BJ (cell line): Measurements from ENCODE around the gene AUH. TPM values are rescaled to one million over a fixed set of nuclear protein-coding genes. Genes with fewer than 3 reads are reported as not detected.
"Not testable (repeated sequence)": the region's sequence is repeated elsewhere in the genome, so short reads cannot be mapped to it uniquely, and the experiment has no call there.

Source experiments
- CTCF ChIA-PET: fragments of 350-600 bp; formaldehyde crosslinking; extraction: SDS; loops from one replicate; lab custom pipeline; 2021; ENCODE audit warnings: antibody characterized with exemption, inconsistent platforms; lab: Yijun Ruan, JAX
- POLR2A ChIA-PET: fragments of 300-600 bp; sonication (Branson Sonifier 250); formaldehyde crosslinking; extraction: SDS; loops from one replicate; lab custom pipeline; 2021; ENCODE audit warnings: antibody characterized with exemption; lab: Charles Lee
- DNase-seq: peaks from one replicate; pipeline ENCODE4 v3.0.0-alpha.2; 2011; ENCODE audit warnings: low read depth
- H3K27me3 ChIP-seq: 2 replicates; pipeline ENCODE4 v1.6.0; 2011; ENCODE audit warnings: low read length; ENCODE audit not compliant: control insufficient read depth, insufficient read depth
- H3K36me3 ChIP-seq: 2 replicates; pipeline ENCODE4 v1.5.1; 2011; ENCODE audit warnings: low read length; ENCODE audit not compliant: control insufficient read depth, insufficient read depth
- H3K4me3 ChIP-seq: 2 replicates; pipeline ENCODE4 v1.5.1; 2011; ENCODE audit warnings: low read depth, mild to moderate bottlenecking, control low read depth, low read length
- polyA plus RNA-seq: library from polyadenylated mRNA; depleted of rRNA; stranded (reverse); fragments of >200 nt; gene quantifications from 2 replicates; pipeline ENCODE4 v1.2.3, GENCODE V29; 2011
- TF ChIP-seq, protein P1 (sequence below): IDR thresholded peaks from 2 replicates; pipeline ENCODE4 v1.5.1; 2011; ENCODE audit warnings: low read depth, mild to moderate bottlenecking, control low read depth, inconsistent platforms, low read length, moderate library complexity; ENCODE audit not compliant: insufficient read depth

AUH gene
- polyA plus RNA-seq, 1 experiment = 4.1 TPM

DNA sequence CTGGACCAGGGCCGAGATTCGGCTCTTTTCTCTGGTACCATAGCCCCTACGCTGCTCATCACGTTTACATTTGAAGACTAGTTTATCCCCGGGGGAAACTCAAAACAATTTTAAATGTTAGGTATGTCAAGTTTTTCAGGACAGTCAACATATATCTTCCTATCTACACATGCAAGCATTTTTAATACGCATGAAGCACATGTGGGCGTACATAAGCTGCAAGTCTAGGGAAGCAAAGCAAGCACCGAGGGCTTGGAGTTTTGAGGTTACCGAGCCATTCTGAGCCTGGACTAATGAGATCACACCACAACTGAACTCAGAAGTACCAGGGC, 154.4 kb downstream of the AUH start:
- ChIA-PET POLR2A (no interaction called here), CTCF (no interaction called here)
- Histone ChIP-seq H3K27me3 (no peaks in the 10 kb centered on the region), H3K4me3 (no peak overlapping the region), H3K36me3 (no peaks in the 10 kb centered on the region)
- DNase-seq = no peak
- TF ChIP-seq, protein P1, sequence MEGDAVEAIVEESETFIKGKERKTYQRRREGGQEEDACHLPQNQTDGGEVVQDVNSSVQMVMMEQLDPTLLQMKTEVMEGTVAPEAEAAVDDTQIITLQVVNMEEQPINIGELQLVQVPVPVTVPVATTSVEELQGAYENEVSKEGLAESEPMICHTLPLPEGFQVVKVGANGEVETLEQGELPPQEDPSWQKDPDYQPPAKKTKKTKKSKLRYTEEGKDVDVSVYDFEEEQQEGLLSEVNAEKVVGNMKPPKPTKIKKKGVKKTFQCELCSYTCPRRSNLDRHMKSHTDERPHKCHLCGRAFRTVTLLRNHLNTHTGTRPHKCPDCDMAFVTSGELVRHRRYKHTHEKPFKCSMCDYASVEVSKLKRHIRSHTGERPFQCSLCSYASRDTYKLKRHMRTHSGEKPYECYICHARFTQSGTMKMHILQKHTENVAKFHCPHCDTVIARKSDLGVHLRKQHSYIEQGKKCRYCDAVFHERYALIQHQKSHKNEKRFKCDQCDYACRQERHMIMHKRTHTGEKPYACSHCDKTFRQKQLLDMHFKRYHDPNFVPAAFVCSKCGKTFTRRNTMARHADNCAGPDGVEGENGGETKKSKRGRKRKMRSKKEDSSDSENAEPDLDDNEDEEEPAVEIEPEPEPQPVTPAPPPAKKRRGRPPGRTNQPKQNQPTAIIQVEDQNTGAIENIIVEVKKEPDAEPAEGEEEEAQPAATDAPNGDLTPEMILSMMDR = no peak

DNA sequence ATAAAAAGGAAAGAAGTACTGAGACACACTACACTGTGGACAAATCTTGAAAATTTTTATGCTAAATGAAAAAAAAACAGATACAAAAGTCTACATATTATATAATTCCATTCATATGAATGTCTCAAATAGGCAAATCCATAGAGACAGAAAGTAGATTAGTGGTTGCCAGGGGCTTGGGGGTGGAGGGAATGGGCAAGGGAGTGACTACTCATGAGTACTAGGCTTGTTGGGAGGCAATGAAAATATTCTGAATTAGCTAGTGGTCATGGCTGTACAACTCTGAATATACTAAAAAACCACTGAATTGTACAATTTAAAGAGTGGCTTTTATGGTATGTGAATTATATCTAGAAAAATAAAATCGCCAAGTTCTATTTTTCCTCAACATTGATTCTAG, 154.9 kb downstream of the AUH start:
- POLR2A ChIA-PET = no interaction called here
- Histone ChIP-seq H3K4me3 (no peak overlapping the region), H3K36me3 (no peaks in the 10 kb centered on the region), H3K27me3 (no peaks in the 10 kb centered on the region)
- no peak for DNase-seq
- CTCF ChIA-PET = no interaction called here
- TF ChIP-seq, protein P1 = no peak

DNA sequence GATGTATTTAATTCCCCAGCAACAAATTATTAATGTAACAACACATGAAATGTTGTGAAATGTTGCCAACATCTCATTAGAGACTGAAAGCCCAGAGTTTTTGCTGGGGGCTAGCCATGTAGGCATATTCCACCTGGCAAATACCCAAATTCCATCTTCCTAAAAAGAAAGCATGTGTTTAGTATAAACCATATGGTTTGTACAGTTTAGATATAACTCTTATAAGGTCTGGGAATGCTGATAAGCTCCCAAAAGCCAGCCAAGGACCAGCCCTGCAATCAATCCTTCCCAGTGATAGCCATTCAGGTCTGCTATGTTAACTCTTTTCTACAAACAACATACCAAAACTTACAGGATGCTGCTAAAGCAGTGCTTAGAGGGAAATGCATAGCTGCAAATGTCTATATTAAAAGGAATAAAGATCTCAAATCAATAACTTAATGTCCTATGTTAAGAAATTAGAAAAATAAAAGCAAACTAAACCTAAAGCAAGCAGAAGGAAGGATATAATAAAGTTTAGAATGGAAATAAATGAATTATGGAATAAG, 158.9 kb downstream of the AUH start:
- no peaks in the 10 kb centered on the region for H3K27me3 ChIP-seq
- POLR2A ChIA-PET = no interaction called here
- TF ChIP-seq, protein P1 = no peak
- no peak overlapping the region for H3K4me3 ChIP-seq
- CTCF ChIA-PET = no interaction called here
- no peak for DNase-seq
- no peaks in the 10 kb centered on the region for H3K36me3 ChIP-seq

DNA sequence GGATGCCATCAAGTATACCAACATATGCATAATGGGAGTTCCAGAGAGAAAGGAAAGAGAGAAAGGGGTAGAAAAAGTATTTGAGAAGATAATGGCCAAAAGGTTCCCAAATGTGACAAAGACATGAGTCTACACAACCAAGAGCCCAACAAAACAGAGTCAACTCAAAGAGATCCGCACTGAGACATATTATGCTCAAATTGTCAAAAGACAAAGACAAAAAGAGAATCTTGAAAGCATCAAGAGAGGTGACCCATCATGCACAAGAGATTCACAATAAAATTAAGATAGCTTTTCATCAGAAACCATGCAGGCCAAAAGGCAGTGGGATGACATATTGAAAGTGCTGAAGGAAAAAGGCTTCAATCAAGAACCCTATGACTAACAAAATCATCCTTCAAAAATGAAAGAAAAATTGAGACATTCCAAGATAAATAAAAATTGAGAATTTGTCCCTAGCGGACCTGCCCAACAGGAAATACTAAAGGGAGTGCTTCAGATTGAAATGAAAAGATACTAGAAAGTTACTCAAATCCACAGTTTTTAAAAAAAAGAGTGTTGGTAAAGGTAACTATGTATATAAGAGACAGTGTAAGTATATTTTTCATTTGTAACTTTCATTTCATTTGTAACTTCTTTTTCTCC, 160.9 kb downstream of the AUH start:
- Histone ChIP-seq H3K27me3 (no peaks in the 10 kb centered on the region), H3K36me3 (no peaks in the 10 kb centered on the region), H3K4me3 (no peak overlapping the region)
- no peak for DNase-seq
- POLR2A ChIA-PET = no interaction called here
- CTCF ChIA-PET = no interaction called here
- TF ChIP-seq, protein P1 = no peak

DNA sequence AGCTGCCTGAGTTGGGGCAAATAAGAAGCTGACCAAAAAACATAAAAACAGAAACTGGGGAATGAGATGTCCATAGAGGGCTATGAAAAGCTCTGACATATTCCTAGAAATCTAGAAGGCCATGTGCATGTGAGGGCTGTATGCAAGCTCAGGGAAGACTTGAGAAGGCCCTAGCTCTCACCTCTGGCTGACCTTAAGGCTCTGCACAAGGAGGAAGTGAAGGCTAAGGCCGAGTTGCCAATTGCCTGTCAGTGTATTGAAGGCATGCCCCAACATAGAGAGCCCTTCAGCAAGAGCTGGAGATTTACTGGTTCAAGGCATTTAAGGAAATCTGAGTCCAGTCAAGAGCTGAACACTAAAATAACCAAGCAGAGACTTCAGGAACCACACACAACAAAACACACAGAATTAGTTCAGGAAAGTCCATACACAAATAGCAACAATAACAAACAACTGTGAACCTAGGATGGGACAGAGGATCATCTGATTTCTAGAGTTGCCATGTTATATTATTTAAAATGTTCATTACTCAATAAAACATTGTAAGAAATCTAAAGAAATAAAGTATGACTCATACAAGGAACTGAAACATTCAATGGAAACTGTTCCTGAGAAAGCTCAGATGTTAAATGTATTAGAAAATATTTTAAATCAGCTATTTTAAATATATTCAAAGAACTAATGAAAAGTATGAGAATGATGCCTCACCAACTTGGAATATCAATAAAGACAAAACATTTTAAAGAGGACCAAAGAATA, 161.8 kb downstream of the AUH start:
- TF ChIP-seq, protein P1 = no peak
- no peaks in the 10 kb centered on the region for H3K36me3 ChIP-seq
- H3K4me3 ChIP-seq = no peak overlapping the region
- POLR2A ChIA-PET = no interaction called here
- no peaks in the 10 kb centered on the region for H3K27me3 ChIP-seq
- CTCF ChIA-PET = no interaction called here
- no peak for DNase-seq

DNA sequence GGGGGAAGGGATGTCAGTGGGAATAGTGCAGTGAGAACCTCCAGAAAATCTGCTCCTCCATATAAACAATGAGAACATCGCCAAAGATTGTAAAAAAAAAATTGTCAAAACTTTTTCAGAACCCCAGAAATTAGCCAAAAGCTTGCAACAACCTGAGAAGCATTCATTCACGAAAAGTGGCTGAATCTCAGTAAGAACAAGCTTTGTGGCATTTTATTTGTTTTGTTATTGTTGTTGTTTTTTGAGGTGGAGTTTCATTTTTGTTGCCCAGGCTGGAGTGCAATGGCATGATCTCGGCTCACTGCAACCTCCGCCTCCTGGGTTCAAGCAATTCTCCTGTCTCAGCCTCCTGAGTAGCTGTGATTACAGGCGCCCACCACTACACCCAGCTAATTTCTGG, 162.8 kb downstream of the AUH start:
- H3K4me3 ChIP-seq, POLR2A ChIA-PET, DNase-seq, H3K36me3 ChIP-seq, H3K27me3 ChIP-seq: not testable (repeated sequence)
- CTCF ChIA-PET = interaction anchor here (1.5 kb wide), 1 partner anchor 11 kb away, joined by 3 read pairs; no protein-coding TSS in a partner anchor
